Large intestine (tissue), 3 donors: ENCODE results near the gene AK5. TPM values are rescaled to one million over a fixed set of nuclear protein-coding genes. Genes with fewer than 3 reads are reported as not detected.

Experiments
- DNase-seq, 2 donors: peaks; one replicate each; pipeline versions ENCODE4 v3.0.0 to v3.0.0-alpha.2; 2013
- H3K27ac ChIP-seq: one replicate; pipeline ENCODE4 v1.5.1; 2013; ENCODE audit warnings: low read length
- H3K27me3 ChIP-seq: 2 replicates; pipeline ENCODE4 v1.6.1; 2013; ENCODE audit warnings: low read length; ENCODE audit not compliant: control insufficient read depth, insufficient read depth
- H3K36me3 ChIP-seq: 2 replicates; pipeline ENCODE4 v1.6.1; 2013; ENCODE audit warnings: low read length; ENCODE audit not compliant: control insufficient read depth, insufficient read depth
- H3K4me1 ChIP-seq: one replicate; pipeline ENCODE4 v1.6.1; 2013; ENCODE audit warnings: low read length; ENCODE audit not compliant: control insufficient read depth, insufficient read depth
- H3K4me3 ChIP-seq: one replicate; pipeline ENCODE4 v1.5.1; 2013; ENCODE audit warnings: low read length
- H3K9me3 ChIP-seq: one replicate; pipeline ENCODE4 v1.6.1; 2013; ENCODE audit warnings: mild to moderate bottlenecking, low read depth, low read length, moderate library complexity; ENCODE audit not compliant: control insufficient read depth
- WGBS: methylation state at CpG from one replicate; pipeline ENCODE4 v1.1.5; 2013; ENCODE audit warnings: low lambda C conversion rate; ENCODE audit not compliant: insufficient coverage; 5-methylcytosine and 5-hydroxymethylcytosine counted together
- polyA plus RNA-seq: library from polyadenylated mRNA; unstranded; fragments of 120-200 nt; gene quantifications from one replicate; pipeline ENCODE4 v1.2.1, GENCODE V29; 2013

Gene AK5
- polyA plus RNA-seq, 1 donor: 4.2 TPM

DNA sequence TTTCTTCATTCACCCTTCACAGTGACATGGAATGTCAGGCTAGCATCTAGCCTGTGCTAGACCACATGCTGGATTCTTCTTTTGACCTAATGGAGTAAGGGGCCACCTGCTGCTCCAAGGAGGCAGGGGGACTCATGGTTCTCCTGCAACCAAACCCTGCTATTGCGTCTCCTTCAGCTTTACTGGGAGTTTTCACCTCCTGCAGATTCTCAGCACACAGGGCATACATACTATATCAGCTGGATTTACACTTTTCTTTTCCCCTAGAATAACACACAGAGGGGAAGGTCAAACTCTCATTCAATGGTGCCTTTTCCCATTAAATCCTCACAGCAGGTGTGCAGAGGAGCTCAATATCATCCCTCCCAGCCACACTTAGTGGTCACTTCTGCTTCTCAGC lies 16.6 kb upstream of the AK5 start:
- Histone ChIP-seq H3K36me3 (no peaks in the 10 kb centered on the region), H3K27me3 (peaks cover 8% of the 10 kb centered on the region), H3K4me3 (no peak overlapping the region), H3K9me3 (no peaks in the 10 kb centered on the region), H3K4me1 (no peaks in the 10 kb centered on the region), H3K27ac (no peak overlapping the region)
- no CpG with 5 or more reads among the region's 1 CpG for WGBS
- no peak for DNase-seq

DNA sequence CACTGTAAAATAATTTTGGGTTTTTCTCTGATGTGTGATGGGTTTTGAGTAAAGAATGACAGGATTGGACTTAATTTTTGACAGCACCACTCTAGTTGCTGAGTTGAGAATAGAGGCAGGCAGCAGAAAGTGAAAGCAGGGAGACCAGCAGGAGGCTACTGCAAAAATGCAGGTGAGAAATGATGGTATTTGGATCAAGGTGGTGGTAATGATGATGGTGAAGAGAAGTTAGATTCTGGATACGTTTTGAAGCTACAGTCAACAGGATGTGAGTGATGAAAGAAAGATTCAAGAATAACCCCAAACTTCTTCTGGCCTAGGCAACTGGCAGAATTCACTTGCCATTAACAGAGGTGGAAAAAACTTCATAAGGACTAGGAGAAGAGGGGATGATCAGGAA lies 14.8 kb upstream of the AK5 start:
- WGBS: 29% methylated on average over 1 of the region's 1 CpG
- no peak overlapping the region for H3K27ac ChIP-seq
- no peaks in the 10 kb centered on the region for H3K9me3 ChIP-seq

DNA sequence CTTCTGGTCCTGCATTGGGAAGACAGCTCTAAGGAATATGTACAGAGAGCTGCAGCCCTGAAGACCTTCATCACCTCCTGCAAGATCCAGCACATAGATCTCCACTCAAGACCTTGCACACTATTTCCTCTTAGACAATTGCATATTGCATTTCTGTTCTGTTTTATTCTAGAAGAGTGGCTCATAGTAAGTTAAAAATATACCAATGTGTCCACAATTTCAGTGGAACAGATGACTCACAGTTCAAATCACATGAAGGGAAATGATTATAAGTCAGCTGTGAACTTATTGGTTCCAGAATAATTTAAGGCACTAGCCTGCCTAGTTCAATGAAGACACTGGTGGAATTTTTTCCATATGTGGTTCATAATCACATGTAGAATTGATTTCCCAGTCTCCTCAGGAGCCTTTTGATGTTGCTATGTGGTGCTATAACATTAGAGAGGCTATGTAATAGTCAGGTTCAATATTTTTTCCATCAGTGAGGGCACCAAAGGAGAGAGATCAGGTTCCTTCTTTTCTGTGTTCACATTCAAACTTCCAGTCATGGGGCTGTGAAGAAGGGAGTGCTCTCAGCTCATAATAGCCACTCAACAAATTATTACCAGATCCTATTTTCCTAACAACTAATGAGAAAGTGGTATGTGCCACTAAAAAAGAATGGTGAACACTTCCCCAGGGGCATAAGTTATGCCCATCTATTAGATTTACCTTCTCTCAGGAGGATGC lies 9.8 kb upstream of the AK5 start:
- no peaks in the 10 kb centered on the region for H3K4me1 ChIP-seq
- DNase-seq: no peak
- no peak overlapping the region for H3K27ac ChIP-seq
- H3K27me3 ChIP-seq: peaks cover 9% of the 10 kb centered on the region
- no peak overlapping the region for H3K4me3 ChIP-seq
- H3K9me3 ChIP-seq: no peaks in the 10 kb centered on the region
- H3K36me3 ChIP-seq: no peaks in the 10 kb centered on the region

More for the DNA sequence above, 14.8 kb upstream of the AK5 start:
- no peak for DNase-seq
- H3K4me1 ChIP-seq: no peaks in the 10 kb centered on the region
- no peaks in the 10 kb centered on the region for H3K36me3 ChIP-seq
- peaks cover 8% of the 10 kb centered on the region for H3K27me3 ChIP-seq
- no peak overlapping the region for H3K4me3 ChIP-seq

- no peak for DNase-seq
- H3K27me3 ChIP-seq: peaks cover 9% of the 10 kb centered on the region
- no peak overlapping the region for H3K4me3 ChIP-seq
- no peaks in the 10 kb centered on the region for H3K4me1 ChIP-seq
- no peaks in the 10 kb centered on the region for H3K9me3 ChIP-seq
- no peak overlapping the region for H3K27ac ChIP-seq
- H3K36me3 ChIP-seq: no peaks in the 10 kb centered on the region
These were observed 7.9 kb upstream of the AK5 start for GRCh38 chr1:77273891-77274290.

DNA sequence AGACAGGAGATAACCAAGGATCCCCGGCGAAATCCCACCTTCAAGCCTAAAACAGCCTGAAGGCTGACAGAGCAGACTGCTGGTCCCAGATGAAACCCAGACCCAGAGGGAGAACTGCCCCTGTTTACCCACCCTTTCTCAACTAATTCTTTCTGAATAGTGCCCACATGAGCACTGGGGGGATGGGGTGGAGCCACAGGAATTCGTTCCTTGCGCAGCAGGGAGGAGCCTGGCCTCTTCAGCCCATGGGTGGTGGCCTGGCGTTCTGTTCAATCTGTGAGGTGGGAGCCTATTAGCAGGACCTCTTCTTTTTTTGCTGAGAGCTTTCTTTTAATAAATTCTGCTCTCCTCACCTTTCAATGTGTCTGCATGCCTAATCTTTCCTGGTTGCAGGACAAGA lies 6.6 kb upstream of the AK5 start:
- Histone ChIP-seq H3K27me3 (peaks cover 10% of the 10 kb centered on the region), H3K4me3 (no peak overlapping the region), H3K36me3 (no peaks in the 10 kb centered on the region), H3K27ac (no peak overlapping the region), H3K4me1 (no peaks in the 10 kb centered on the region), H3K9me3 (no peaks in the 10 kb centered on the region)
- DNase-seq: no peak
- no CpG with 5 or more reads among the region's 5 CpGs for WGBS

DNA sequence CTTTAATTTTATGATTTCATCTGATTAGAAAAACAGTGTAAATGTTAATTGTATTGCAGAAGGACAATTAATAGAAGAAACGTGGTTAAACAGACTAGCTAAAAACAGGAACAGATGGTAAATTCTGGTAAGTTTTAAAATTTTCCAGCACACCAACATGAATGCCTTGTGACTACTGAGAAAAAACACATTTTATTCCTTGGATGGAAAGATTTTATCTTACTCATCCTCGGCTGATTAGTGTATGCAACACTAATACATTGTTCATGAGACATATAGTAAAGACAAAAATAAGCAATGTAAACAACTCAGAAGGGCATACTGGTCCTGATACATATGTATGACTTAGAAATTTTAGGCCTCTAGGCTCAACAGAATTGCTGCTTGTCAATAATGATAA lies 4.9 kb upstream of the AK5 start:
- Histone ChIP-seq H3K27ac (no peak overlapping the region), H3K27me3 (peaks cover 23% of the 10 kb centered on the region), H3K4me3 (no peak overlapping the region), H3K36me3 (no peaks in the 10 kb centered on the region), H3K4me1 (no peaks in the 10 kb centered on the region), H3K9me3 (peaks cover under 1% of the 10 kb centered on the region)
- 73% methylated on average over 2 of the region's 2 CpGs for WGBS
- DNase-seq: no peak

GRCh38 chr1:77279929-77280328 lies 1.9 kb upstream of the AK5 start:
- Histone ChIP-seq H3K9me3 (peaks cover 7% of the 10 kb centered on the region), H3K36me3 (no peaks in the 10 kb centered on the region), H3K27ac (no peak overlapping the region), H3K27me3 (peaks cover 41% of the 10 kb centered on the region), H3K4me1 (peaks cover 6% of the 10 kb centered on the region), H3K4me3 (no peak overlapping the region)
- no peak for DNase-seq
- WGBS: 100% methylated on average over 2 of the region's 2 CpGs

- peaks cover 6% of the 10 kb centered on the region for H3K4me1 ChIP-seq
- H3K36me3 ChIP-seq: no peaks in the 10 kb centered on the region
- peaks cover 40% of the 10 kb centered on the region for H3K27me3 ChIP-seq
- no peak for DNase-seq
- no peak overlapping the region for H3K4me3 ChIP-seq
- H3K9me3 ChIP-seq: peaks cover 7% of the 10 kb centered on the region
- WGBS: no CpG with 5 or more reads among the region's 4 CpGs
- H3K27ac ChIP-seq: no peak overlapping the region
These were observed 857 bp upstream of the AK5 start for GRCh38 chr1:77280962-77281361.

GRCh38 chr1:77282187-77282865 lies 507 bp downstream of the AK5 start:
- peak in 1 of 2 donors; percentile 11 for DNase-seq
- WGBS: no CpG with 5 or more reads among the region's 47 CpGs
- H3K4me1 ChIP-seq: peaks cover 6% of the 10 kb centered on the region
- no peak overlapping the region for H3K27ac ChIP-seq
- peaks cover 7% of the 10 kb centered on the region for H3K9me3 ChIP-seq
- H3K27me3 ChIP-seq: peaks cover 40% of the 10 kb centered on the region
- peak overlapping the region; percentile 49 for H3K4me3 ChIP-seq
- H3K36me3 ChIP-seq: no peaks in the 10 kb centered on the region

GRCh38 chr1:77282866-77283539 lies 1.2 kb downstream of the AK5 start:
- H3K27me3 ChIP-seq: peaks cover 40% of the 10 kb centered on the region
- H3K4me3 ChIP-seq: peak overlapping the region; percentile 49
- no peak overlapping the region for H3K27ac ChIP-seq
- no peaks in the 10 kb centered on the region for H3K36me3 ChIP-seq
- 6% methylated on average over 2 of the region's 22 CpGs for WGBS
- H3K9me3 ChIP-seq: peaks cover 7% of the 10 kb centered on the region
- DNase-seq: peak in 1 of 2 donors; percentile 20
- peaks cover 6% of the 10 kb centered on the region for H3K4me1 ChIP-seq
